ENCODE data around the gene AKT2.

AKT2 gene

GRCh38 chr19:40237791-40238190 is 47.4 kb downstream of the AKT2 start:
- Histone ChIP-seq H2AFZ (ENCODE audit: low read depth, low read length) (no peak overlapping the region), H3K4me2 (ENCODE audit: low read length) (no peak overlapping the region), H4K20me1 (ENCODE audit: insufficient read depth, low read length) (no peaks in the 10 kb centered on the region), H3K27me3 (ENCODE audit: low read depth, low read length) (no peaks in the 10 kb centered on the region), H3K4me1 (ENCODE audit: low read length) (no peaks in the 10 kb centered on the region), H3K27ac (ENCODE audit: low read length) (no peak overlapping the region), H3K79me2 (ENCODE audit: low read length) (no peaks in the 10 kb centered on the region), H3K4me3 (ENCODE audit: low read length) (no peak overlapping the region), H3K9ac (ENCODE audit: low read length) (no peak overlapping the region), H3K9me3 (ENCODE audit: insufficient read depth, low read length) (no peaks in the 10 kb centered on the region), H3K36me3 (replicated peaks; ENCODE audit: low read depth, low read length) (peaks cover 51% of the 10 kb centered on the region)
- TF ChIP-seq CTCF (IDR thresholded peaks at IDR 0.05; ENCODE audit: low read depth, low read length) (no peak), EZH2phosphoT487 (IDR thresholded peaks at IDR 0.05; ENCODE audit: low read depth) (no peak)

- Histone ChIP-seq H3K4me2 (ENCODE audit: low read length) (no peak overlapping the region), H3K27ac (ENCODE audit: low read length) (no peak overlapping the region), H3K9ac (ENCODE audit: low read length) (no peak overlapping the region), H3K9me3 (ENCODE audit: insufficient read depth, low read length) (no peaks in the 10 kb centered on the region), H4K20me1 (ENCODE audit: insufficient read depth, low read length) (no peaks in the 10 kb centered on the region), H3K36me3 (replicated peaks; ENCODE audit: low read depth, low read length) (peaks cover 43% of the 10 kb centered on the region), H3K27me3 (ENCODE audit: low read depth, low read length) (no peaks in the 10 kb centered on the region), H3K79me2 (ENCODE audit: low read length) (no peaks in the 10 kb centered on the region), H2AFZ (ENCODE audit: low read depth, low read length) (no peak overlapping the region), H3K4me1 (ENCODE audit: low read length) (no peaks in the 10 kb centered on the region), H3K4me3 (ENCODE audit: low read length) (no peak overlapping the region)
- TF ChIP-seq CTCF (IDR thresholded peaks at IDR 0.05; ENCODE audit: low read depth, low read length) (no peak), EZH2phosphoT487 (IDR thresholded peaks at IDR 0.05; ENCODE audit: low read depth) (no peak)
Observed at GRCh38 chr19:40236366-40236765, 48.8 kb downstream of the AKT2 start.

GRCh38 chr19:40236026-40236355 is 49.2 kb downstream of the AKT2 start:
- Histone ChIP-seq H3K79me2 (ENCODE audit: low read length) (no peaks in the 10 kb centered on the region), H3K4me3 (ENCODE audit: low read length) (no peak overlapping the region), H2AFZ (ENCODE audit: low read depth, low read length) (no peak overlapping the region), H3K9ac (ENCODE audit: low read length) (no peak overlapping the region), H3K36me3 (replicated peaks; ENCODE audit: low read depth, low read length) (peaks cover 39% of the 10 kb centered on the region), H3K27ac (ENCODE audit: low read length) (no peak overlapping the region), H3K9me3 (ENCODE audit: insufficient read depth, low read length) (no peaks in the 10 kb centered on the region), H3K27me3 (ENCODE audit: low read depth, low read length) (no peaks in the 10 kb centered on the region), H3K4me1 (ENCODE audit: low read length) (no peaks in the 10 kb centered on the region), H4K20me1 (ENCODE audit: insufficient read depth, low read length) (no peaks in the 10 kb centered on the region), H3K4me2 (ENCODE audit: low read length) (no peak overlapping the region)
- no peak for TF ChIP-seq CTCF (IDR thresholded peaks at IDR 0.05; ENCODE audit: low read depth, low read length)
- no peak for TF ChIP-seq EZH2phosphoT487 (IDR thresholded peaks at IDR 0.05; ENCODE audit: low read depth)

GRCh38 chr19:40235238-40236025 is 49.7 kb downstream of the AKT2 start:
- no peaks in the 10 kb centered on the region for H3K79me2 ChIP-seq (ENCODE audit: low read length)
- no peak overlapping the region for H3K27ac ChIP-seq (ENCODE audit: low read length)
- no peak overlapping the region for H3K4me2 ChIP-seq (ENCODE audit: low read length)
- no peaks in the 10 kb centered on the region for H4K20me1 ChIP-seq (ENCODE audit: insufficient read depth, low read length)
- H3K36me3 ChIP-seq (replicated peaks; ENCODE audit: low read depth, low read length): peaks cover 38% of the 10 kb centered on the region
- H2AFZ ChIP-seq (ENCODE audit: low read depth, low read length): no peak overlapping the region
- H3K9ac ChIP-seq (ENCODE audit: low read length): no peak overlapping the region
- H3K9me3 ChIP-seq (ENCODE audit: insufficient read depth, low read length): no peaks in the 10 kb centered on the region
- TF ChIP-seq EZH2phosphoT487 (IDR thresholded peaks at IDR 0.05; ENCODE audit: low read depth): no peak
- peak; percentile 23; the same call in 1 of the 2 replicates for TF ChIP-seq CTCF (IDR thresholded peaks at IDR 0.05; ENCODE audit: low read depth, low read length)
- no peaks in the 10 kb centered on the region for H3K27me3 ChIP-seq (ENCODE audit: low read depth, low read length)
- H3K4me1 ChIP-seq (ENCODE audit: low read length): no peaks in the 10 kb centered on the region
- H3K4me3 ChIP-seq (ENCODE audit: low read length): no peak overlapping the region
